ENCODE results near the gene NELFB.

NELFB gene

DNA sequence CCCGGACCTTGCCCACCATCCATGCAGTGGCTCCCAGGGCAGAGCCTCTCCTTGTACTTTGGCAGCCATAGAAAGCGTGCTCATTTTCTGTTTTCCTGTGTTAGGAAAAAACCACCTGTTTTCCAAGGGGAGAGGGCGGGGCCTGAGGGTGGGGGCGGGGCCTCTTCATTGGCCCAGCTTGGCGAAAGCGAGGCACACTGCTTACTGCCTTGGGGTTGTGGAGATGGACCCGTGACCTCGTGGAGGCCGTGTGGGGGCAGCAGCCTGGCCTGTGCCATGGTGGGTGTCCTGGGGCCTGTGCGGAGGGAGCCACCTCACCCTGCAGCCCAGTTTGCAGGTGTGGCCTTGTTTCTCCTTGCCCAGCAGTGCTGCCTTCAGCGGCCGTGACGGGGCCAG is 18.0 kb downstream of the NELFB start:
- no peak for TF ChIP-seq EZH2phosphoT487 (IDR thresholded peaks at IDR 0.05; ENCODE audit: low read depth)
- TF ChIP-seq, protein P1, sequence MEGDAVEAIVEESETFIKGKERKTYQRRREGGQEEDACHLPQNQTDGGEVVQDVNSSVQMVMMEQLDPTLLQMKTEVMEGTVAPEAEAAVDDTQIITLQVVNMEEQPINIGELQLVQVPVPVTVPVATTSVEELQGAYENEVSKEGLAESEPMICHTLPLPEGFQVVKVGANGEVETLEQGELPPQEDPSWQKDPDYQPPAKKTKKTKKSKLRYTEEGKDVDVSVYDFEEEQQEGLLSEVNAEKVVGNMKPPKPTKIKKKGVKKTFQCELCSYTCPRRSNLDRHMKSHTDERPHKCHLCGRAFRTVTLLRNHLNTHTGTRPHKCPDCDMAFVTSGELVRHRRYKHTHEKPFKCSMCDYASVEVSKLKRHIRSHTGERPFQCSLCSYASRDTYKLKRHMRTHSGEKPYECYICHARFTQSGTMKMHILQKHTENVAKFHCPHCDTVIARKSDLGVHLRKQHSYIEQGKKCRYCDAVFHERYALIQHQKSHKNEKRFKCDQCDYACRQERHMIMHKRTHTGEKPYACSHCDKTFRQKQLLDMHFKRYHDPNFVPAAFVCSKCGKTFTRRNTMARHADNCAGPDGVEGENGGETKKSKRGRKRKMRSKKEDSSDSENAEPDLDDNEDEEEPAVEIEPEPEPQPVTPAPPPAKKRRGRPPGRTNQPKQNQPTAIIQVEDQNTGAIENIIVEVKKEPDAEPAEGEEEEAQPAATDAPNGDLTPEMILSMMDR (IDR thresholded peaks at IDR 0.05; ENCODE audit: low read depth, low read length): no peak
- Histone ChIP-seq H4K20me1 (ENCODE audit: insufficient read depth, low read length) (no peaks in the 10 kb centered on the region), H3K79me2 (ENCODE audit: low read length) (no peaks in the 10 kb centered on the region), H3K27ac (ENCODE audit: low read length) (no peak overlapping the region), H3K36me3 (replicated peaks; ENCODE audit: low read depth, low read length) (peaks cover 12% of the 10 kb centered on the region), H3K4me3 (ENCODE audit: low read length) (no peak overlapping the region), H3K9ac (ENCODE audit: low read length) (no peak overlapping the region), H3K9me3 (ENCODE audit: insufficient read depth, low read length) (no peaks in the 10 kb centered on the region), H3K4me2 (ENCODE audit: low read length) (no peak overlapping the region), H3K27me3 (ENCODE audit: low read depth, low read length) (no peaks in the 10 kb centered on the region), H3K4me1 (ENCODE audit: low read length) (peaks cover 28% of the 10 kb centered on the region), H2AFZ (ENCODE audit: low read depth, low read length) (no peak overlapping the region)

DNA sequence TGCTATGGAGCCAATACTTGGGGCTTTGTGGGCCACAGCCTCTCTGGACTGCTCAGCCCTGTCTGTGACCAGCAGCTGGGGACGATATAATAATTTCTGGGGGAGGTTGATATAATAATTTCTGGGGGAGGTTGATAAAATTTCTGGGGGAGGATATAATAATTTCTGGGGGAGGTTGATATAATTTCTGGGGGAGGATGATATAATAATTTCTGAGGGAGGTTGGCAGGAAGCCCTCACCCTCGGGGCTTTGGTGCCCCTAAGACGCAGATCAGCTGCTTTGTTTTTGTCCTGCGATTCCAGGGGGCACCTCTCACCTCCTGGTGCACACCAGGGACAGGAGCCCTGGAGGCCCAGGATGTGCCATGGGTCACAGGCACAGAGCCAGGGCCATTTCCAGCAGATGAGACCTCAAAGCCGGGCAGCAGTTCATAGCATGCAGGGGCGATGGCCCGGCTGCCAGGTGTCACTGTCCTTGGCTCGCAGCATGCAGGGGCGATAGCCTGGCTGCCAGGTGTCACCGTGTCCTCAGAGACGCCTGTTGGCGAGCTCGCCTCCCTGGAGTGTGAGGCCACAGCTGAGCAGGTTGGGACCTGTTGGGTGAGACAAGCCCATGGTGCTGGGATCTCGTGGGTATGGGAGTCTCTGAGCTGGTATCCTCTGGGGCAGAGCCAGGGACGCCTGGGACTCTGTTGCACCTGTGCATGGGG is 18.6 kb downstream of the NELFB start:
- TF ChIP-seq EZH2phosphoT487 (IDR thresholded peaks at IDR 0.05; ENCODE audit: low read depth): no peak
- TF ChIP-seq, protein P1 (IDR thresholded peaks at IDR 0.05; ENCODE audit: low read depth, low read length): no peak
- Histone ChIP-seq H3K36me3 (replicated peaks; ENCODE audit: low read depth, low read length) (peaks cover 10% of the 10 kb centered on the region), H3K4me1 (ENCODE audit: low read length) (peaks cover 28% of the 10 kb centered on the region), H3K9ac (ENCODE audit: low read length) (no peak overlapping the region), H3K4me2 (ENCODE audit: low read length) (no peak overlapping the region), H3K79me2 (ENCODE audit: low read length) (no peaks in the 10 kb centered on the region), H4K20me1 (ENCODE audit: insufficient read depth, low read length) (no peaks in the 10 kb centered on the region), H3K27ac (ENCODE audit: low read length) (no peak overlapping the region), H3K27me3 (ENCODE audit: low read depth, low read length) (no peaks in the 10 kb centered on the region), H2AFZ (ENCODE audit: low read depth, low read length) (no peak overlapping the region), H3K4me3 (ENCODE audit: low read length) (no peak overlapping the region), H3K9me3 (ENCODE audit: insufficient read depth, low read length) (no peaks in the 10 kb centered on the region)

DNA sequence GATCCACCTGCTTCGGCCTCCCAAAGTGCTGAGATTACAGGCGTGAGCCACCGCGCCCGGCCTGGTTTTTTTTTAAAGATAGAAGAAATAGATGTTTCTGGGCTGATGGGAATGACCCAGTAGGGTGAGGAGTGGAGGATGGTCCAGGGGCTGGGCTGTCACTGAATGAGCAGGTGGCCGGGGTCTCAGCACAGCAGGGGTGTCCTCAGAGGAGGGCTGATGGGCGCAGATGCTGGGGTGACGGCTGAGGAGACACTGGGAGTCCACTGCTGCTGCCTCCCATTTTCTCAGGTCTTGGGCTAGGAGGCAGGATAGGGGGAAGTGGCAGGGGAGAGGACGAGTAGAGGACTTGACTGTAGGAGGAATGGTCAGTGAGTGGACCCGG is 20.1 kb downstream of the NELFB start:
- Histone ChIP-seq H3K27me3 (ENCODE audit: low read depth, low read length) (no peaks in the 10 kb centered on the region), H3K79me2 (ENCODE audit: low read length) (no peaks in the 10 kb centered on the region), H3K27ac (ENCODE audit: low read length) (no peak overlapping the region), H3K4me1 (ENCODE audit: low read length) (peaks cover 28% of the 10 kb centered on the region), H2AFZ (ENCODE audit: low read depth, low read length) (no peak overlapping the region), H3K4me2 (ENCODE audit: low read length) (no peak overlapping the region), H3K9me3 (ENCODE audit: insufficient read depth, low read length) (no peaks in the 10 kb centered on the region), H3K9ac (ENCODE audit: low read length) (no peak overlapping the region), H3K4me3 (ENCODE audit: low read length) (no peak overlapping the region), H3K36me3 (replicated peaks; ENCODE audit: low read depth, low read length) (peaks cover 18% of the 10 kb centered on the region), H4K20me1 (ENCODE audit: insufficient read depth, low read length) (no peaks in the 10 kb centered on the region)
- TF ChIP-seq, protein P1 (IDR thresholded peaks at IDR 0.05; ENCODE audit: low read depth, low read length): no peak
- no peak for TF ChIP-seq EZH2phosphoT487 (IDR thresholded peaks at IDR 0.05; ENCODE audit: low read depth)

DNA sequence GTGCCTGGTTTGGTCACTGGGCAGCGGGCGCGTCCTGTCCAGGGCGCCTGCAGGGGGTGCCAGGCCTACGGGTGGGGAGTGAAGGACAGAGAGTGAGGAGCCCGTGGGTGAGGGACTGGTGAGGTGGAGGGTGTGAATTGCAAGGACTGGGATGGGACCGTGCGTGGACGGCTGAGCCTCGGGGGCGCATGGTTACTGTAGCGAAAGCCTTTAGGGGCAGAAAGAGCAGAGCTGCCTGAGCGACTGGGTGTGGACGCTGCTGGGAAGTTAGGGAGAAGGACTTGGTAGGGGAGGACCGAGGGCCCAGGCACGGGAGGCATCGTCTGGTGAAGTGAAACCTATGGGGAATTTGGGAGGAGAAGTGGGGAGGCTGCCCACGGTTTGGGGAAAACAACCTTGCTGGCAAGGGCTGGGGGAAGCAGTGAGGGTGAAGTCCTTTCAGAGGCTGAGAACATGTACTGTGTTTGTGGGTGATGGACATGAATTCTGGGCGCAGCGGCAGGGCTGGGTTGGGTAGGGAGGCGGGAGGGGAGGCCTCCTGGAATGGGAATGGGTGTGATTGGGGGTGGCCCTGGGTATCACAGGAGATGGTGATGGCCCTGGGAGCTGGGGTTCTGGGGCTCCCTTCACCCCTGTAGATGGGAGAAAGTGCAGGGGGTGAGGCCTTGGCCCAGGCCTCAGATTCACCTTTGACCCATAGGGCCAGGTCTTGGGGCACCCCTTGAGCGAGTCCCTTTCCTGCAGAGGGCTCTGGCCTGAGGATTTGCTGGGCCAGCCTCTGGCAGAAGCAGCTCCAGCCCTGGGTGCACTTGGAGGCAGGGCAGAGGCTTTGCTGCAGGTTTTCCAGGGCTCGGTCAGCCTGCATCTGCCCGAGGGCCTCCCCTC is 20.7 kb downstream of the NELFB start:
- Histone ChIP-seq H3K4me2 (ENCODE audit: low read length) (peak overlapping the region; percentile 3; the same call in 1 of the 2 replicates), H3K27ac (ENCODE audit: low read length) (peak overlapping the region; percentile 20; the same call in 1 of the 2 replicates), H3K4me1 (ENCODE audit: low read length) (peaks cover 28% of the 10 kb centered on the region), H3K4me3 (ENCODE audit: low read length) (no peak overlapping the region), H3K9ac (ENCODE audit: low read length) (no peak overlapping the region), H3K36me3 (replicated peaks; ENCODE audit: low read depth, low read length) (peaks cover 18% of the 10 kb centered on the region), H3K79me2 (ENCODE audit: low read length) (no peaks in the 10 kb centered on the region), H2AFZ (ENCODE audit: low read depth, low read length) (no peak overlapping the region), H4K20me1 (ENCODE audit: insufficient read depth, low read length) (no peaks in the 10 kb centered on the region), H3K27me3 (ENCODE audit: low read depth, low read length) (no peaks in the 10 kb centered on the region), H3K9me3 (ENCODE audit: insufficient read depth, low read length) (no peaks in the 10 kb centered on the region)
- no peak for TF ChIP-seq EZH2phosphoT487 (IDR thresholded peaks at IDR 0.05; ENCODE audit: low read depth)
- TF ChIP-seq, protein P1 (IDR thresholded peaks at IDR 0.05; ENCODE audit: low read depth, low read length): no peak

All from OCI-LY3 (cell line).